GM19035 (cell line): ENCODE data around the gene CRYGA.

ENCODE experiments used
- ATAC-seq: cut with Tn5 transposase; IDR thresholded peaks from one replicate; pipeline ENCODE4 v1.9.1; 2021; ENCODE audit not compliant: unreplicated experiment

The CRYGA gene, protein sequence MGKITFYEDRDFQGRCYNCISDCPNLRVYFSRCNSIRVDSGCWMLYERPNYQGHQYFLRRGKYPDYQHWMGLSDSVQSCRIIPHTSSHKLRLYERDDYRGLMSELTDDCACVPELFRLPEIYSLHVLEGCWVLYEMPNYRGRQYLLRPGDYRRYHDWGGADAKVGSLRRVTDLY

DNA sequence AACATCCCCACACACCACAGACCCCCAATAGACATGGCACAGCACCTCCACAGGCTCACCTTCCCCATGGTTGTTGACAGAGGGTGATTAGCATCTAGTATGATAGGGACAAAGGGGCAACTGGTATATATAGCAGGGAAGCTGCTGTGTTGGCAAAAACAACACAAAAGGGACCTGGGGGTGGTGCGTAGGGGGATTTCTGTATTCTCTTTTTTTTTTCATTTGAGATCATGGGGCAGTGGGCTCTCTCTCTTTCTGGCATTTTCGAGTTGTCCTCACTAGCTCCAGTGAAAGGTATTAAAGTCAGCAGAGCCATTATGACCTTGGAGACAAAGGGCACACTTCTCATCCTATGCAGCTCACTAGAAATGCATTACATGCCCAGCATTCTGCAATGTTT lies at the start of gene CRYGA:
CRYGA (minus strand) TSS at position 101 of the 400 bp plus-strand sequence; CDS start at position 68, 33 bp downstream.
- ATAC-seq = no peak

DNA sequence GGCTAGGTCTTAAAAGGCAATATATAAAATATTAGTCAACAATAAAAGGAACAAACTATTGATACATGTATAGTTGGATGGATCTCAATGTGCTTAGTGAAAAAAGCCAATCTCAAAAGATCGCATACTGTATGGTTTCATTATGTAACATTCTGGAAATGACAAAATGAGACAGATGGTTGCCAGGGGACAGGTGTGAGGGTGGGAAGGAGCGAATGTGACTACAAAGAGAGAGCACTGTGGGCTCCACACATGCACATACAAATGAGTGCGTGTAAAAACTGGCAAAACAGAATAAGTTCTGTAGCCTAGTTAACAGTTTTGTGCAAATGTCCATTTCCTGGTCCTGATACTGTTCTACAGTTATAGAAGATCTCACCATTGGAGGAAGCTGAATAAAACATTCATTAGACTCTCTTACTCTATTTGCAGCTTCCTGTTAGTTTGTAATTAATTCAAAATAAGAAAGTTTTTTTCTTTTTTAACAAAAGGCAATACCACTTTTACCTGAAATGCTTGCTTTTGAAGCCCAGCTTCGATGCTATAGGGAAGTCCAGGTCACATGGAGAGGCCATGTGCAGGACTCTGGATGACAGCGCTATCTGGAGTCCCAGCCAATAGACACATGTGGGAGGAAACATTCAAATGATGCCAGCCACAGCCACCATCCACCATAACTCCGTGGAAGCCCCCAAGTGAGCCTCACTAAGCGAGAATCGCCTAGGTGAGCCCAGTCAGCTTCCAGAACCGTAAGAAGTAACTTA lies 47.5 kb upstream of the CRYGA start:
- no peak for ATAC-seq

DNA sequence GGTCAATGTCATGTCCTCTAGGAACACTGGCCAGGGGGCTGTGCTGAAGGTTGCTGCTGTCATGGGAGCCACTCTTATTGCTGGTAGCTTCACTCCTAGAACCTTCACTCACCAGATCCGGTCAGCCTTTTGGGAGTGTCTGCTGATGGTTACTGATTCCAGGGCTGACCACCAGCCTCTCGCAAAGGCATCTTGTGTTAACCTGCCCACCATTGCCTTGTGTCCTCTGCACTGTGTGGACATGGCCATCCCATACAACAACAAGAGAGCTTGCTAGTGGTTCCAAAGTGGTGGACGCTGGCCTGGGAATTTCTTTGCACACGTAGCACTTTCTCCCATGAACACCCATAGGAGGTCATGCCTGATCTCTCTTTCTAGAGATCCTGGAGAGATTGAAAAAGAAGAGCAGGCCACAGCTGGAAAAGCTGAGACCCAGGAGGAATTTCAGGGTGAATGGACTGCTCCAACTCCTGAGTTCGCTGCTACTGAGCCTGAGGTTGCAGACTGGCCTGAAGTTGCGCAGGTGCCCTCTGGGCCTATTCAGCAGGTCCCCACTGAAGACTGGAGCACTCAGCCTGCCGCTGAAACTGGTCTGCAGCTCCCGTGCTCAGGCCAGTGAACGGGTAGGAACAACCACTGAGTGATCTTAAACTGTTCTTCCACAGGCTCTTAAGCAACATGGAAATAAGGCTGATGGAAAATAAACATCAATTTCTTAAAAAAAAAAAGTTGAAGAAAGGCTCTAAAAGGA lies 45.1 kb upstream of the CRYGA start:
- no peak for ATAC-seq

DNA sequence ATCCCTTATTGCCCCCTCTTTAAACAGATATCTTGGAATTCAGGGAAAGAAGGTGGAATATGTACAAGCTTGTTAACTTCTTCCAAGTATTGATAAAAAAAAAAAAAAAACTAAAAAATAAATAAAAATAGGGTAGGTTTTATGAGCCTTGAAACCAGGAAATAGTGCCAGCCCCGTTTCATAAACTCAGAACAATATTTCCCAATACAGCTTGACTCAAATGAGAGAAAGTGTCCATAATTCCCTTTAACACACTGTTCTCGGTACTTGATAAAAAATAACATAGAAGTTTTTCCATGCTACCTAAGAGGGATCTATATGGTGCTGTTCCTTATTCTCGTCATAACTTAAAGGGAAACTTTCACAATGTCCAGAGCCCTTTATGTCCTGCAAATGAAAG lies 44.4 kb upstream of the CRYGA start:
- no peak for ATAC-seq

DNA sequence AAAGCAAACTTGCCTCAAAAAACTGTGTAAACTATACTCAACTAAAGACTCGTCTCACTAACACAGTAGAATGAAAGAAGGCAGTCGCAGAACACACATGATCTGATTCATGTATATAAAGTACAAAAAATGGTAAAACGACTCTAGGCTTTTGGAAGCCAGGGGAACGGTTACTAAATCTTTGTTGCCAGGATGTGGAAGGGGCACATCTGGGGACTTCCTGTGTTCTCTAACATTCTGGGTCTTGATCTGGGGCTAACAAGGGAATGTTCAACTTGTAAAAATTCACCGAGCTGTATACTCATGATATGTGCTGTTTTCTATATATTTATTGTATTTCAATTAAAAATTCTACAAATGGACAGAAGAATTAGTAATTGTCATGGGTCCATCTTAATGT lies 40.8 kb upstream of the CRYGA start:
- no peak for ATAC-seq

DNA sequence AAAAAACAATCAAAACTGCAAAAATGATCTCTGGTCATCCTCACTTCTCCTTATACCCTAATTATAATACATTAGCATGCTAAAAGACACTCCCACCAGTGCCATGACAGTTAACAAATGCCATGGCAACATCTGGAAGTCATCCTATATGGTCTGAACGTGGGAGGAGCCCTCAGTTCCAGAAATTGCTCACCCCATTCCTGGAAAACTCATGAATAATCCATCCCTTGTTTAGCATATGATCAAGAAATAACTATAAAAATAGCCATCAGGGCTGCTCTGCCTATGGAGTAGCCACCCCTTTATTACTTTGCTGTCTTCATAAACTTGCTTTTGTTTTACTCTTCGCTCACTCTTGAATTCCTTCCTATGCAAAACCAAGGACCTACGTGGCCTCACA lies 32.1 kb upstream of the CRYGA start:
- ATAC-seq = no peak

DNA sequence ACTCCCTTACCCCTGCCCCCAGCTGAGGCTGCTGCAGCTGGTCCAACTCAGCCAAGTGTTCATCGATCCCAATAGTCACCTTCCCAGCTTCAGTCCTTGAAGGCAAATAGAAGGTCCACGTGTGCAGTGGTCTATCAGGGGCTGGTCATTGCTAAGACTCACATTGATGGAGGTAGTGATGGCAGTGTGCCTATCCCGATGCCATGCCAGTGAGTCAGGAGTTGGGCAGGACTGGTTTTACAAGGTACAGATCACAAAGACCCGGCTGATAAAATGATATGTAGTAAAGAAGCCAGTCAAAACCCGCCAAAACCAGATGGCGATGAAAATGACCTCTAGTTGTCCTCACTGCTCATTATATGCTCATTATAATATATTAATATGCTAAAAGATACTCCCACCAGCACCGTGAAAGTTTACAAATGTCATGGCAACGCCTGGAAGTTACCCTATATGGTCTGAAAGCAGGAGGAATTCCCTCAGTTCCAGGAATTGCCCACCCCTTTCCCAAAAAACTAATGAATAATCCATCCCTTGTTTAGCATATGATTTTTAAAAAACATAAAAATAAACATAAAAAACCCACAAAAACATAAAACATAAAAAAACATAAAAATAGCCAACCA lies 29.3 kb upstream of the CRYGA start:
- no peak for ATAC-seq

DNA sequence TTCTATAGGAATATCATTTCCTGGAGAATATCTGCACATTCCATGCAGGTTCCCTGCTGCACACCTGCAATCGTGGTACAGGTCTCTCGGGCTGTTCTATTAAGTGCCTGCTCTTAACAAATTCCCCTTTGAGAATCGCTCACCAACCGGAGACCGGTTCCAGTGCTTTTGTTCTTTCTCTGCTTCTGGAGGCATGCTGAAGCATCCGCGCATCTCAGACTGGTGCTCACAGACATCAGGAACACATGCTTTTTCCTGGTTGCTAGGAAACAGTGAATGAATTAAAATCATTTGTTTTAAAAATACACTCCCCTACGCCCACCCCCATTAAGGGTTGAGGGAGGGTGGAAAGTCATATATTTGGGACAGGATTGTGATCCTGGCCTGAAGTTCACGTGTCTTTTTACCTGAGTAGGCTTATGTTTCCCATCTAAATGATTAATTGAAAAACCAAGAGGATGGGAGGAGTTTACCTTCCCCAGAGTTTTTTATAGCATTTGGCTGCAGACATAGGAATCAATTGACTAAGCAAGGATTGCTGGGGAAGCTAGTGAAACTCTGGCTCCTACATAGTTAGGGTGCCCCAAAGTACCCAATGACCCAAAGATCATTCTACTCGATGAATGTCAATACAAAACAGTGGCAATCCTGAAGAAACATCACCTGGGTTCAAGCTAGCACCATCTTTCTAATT lies 26.6 kb upstream of the CRYGA start, which contains the start of gene C2orf80:
C2orf80 (minus strand) TSS at position 221 of the 694 bp plus-strand sequence. CDS start 3,044 bp downstream, outside the sequence.
- no peak for ATAC-seq

DNA sequence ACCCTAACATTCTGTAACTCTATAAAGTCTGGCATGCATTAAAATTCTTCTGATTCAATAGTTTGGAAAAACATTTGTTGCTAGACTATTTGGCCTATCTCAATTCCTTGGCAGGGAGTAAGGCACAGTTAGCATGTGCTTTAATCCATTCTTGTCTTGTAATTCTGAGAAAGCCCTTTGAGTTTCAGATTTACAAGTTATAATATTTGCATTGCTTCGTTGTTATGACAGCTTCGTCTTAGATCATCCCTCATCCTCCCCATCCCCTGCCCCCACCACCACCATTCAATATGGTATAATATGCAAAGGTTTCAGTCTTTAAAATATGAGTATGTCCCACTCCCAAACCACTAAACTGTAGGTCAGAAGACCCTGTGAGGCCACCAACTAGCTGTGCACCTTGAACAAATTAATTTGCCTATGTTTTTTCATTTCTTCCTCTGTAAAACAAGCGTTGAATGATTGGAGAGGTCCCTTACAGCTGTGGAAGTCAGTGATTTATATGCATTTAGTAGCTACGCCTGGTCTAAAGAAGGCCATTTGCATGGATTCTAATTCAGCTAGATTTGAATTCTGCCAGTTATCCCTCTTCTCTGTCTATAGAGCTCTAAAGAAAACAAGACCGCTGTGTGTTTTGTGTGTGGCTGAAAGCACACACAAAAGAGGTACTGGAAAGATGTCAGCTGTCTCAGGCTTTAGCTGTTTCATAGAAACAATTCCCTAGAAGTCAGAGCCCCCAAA lies 25.9 kb upstream of the CRYGA start:
- ATAC-seq = no peak

DNA sequence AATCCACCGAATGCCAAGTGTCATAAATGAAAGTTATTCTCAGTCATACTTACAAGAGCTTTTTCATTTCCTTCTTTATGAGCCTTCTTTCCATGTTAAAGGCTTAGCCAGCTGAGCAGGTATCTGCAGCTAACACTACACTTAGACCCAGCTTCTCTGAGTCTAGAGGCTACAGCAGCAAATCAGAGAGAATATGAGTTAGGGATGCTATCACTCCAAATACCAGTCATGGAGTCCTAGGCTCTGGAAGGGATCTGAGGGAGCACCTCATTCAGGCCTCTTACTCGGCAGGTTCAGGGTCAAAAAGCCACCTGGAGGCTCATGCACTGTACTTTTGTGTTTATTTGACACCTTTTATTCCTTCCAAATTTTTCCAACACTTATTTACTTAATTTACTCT lies 23.5 kb upstream of the CRYGA start:
- no peak for ATAC-seq

DNA sequence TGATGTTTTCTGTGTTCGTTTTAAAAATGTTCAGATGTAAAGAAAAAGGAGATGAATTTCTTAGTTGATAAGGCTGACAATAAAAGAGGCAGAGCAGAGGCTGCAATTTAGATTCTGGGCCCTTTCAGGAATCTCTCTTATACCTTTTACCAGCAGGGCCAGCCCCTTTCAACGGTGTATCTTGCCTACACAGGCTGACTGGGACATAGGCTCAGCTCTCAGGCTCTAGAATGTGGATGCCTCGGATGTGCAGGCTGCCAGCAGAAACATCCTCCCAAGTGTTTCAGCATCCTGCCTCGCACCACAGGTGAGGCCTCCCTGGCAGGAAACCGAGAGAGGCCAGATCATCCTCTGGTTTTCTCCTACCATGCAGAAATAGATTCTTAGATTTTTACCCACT lies 23.1 kb upstream of the CRYGA start:
- ATAC-seq = no peak

DNA sequence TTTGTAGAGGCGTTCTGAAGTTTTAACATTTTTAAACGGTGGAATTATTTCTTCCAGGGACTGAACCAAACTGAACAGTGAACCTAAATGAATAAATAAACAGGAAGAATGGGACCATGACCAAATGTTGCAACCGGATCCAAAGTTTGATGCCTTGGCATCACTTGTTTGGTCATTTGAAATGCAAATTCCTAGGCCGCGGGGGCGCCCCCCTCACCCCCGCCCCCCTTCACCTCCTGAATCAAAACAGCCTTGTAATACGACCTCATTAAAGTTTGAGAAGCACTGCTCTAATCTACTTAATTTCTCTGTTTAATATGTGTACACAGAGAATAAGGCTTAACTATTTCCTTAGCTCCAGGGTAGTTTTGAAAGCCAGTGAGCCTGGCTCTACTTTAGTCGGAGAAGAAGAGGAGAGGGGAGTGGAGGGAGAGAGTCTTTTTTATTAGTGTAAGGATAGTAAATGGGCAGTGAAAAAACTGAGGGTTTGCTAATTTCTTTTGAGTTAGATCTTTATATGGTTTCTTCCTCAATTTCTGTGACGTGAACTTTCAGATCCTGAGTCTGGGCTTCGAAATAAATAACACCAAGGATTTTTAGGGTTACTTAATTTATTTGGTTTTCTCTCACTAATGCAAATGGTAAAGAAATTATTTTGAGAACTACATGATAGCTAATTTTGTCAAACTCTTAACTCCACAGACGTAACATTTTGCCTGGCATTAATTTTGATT lies 20.8 kb upstream of the CRYGA start:
- no peak for ATAC-seq

DNA sequence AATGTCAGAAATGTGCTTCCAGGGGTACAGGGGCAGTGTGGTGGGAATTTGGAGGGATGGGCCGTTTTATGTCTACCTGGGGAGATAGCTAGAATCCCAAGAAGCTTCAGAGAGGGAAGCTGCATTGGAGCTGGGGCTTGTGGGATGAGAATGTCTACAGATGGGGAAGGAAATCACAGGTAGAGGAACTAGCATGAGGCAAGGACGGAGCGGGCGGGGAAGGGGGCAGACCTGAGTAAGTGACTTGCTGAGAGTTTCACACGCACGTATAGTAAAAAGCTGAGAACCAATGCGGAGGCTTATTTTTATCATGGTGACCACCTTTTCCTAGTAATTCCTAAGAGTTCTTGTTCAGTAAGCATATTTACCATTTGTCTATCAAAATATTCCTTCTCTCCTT lies 20.1 kb upstream of the CRYGA start:
- no peak for ATAC-seq

DNA sequence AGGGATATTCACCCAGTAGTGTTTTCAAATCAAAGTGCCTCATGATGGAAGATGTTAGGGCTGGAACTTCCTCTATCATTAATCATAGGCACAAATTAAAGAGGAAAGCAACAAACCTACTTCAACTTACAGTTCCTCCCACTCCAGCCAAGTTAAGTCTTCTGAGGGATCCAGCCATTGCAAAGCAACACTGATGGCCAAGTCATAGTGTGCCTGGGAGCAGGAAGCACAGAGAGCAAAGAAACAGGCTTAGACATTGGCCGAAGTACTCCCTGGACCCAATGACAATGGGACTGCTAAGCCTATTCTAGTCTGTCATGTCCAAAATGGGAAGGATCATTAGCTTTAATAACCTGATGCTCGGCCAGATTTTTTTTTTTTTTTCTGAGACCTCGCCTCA lies 19.4 kb upstream of the CRYGA start:
- no peak for ATAC-seq

DNA sequence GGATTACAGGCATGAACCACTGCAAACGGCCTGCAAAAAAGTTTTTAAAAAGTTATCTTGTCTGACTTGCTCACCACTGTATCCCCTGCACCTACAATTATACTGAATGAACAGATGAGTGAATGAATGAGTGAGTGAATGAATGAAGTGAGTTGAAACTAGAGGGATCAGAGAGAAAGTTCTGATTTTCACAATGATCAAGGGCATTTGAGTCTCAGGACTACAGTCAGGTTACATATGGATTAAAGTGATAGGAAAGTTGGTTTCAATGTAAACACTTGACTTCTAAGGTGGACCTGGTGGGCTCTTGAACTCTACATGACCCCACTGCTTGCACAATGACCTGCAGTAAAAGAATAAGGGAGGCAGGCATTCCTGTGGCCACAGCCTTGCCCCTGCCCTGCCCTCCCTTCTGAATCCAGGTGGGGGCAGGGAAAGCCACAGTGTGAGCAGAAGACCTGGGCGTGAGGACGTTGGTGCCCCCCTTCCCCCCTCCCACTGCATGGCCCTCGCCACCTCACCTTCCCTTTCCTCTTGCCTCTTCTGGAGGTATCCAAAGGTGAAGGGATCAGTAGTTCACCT lies 15.7 kb upstream of the CRYGA start:
- ATAC-seq = no peak

DNA sequence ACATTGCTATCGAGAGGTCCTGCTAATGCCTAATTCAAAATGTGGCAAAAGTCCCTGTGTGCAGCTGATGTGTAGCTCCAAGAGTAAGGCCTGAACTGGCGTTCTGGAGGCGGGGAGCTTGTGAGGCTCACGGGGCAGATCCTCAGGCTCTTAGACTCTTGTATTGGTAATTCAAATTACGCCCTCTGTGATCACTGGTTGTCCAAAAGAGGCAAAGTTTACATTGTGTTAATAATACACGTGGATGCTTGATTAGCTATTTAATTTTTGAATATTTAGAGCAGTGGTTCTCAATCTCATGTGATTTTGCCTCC lies 12.4 kb upstream of the CRYGA start:
- no peak for ATAC-seq

DNA sequence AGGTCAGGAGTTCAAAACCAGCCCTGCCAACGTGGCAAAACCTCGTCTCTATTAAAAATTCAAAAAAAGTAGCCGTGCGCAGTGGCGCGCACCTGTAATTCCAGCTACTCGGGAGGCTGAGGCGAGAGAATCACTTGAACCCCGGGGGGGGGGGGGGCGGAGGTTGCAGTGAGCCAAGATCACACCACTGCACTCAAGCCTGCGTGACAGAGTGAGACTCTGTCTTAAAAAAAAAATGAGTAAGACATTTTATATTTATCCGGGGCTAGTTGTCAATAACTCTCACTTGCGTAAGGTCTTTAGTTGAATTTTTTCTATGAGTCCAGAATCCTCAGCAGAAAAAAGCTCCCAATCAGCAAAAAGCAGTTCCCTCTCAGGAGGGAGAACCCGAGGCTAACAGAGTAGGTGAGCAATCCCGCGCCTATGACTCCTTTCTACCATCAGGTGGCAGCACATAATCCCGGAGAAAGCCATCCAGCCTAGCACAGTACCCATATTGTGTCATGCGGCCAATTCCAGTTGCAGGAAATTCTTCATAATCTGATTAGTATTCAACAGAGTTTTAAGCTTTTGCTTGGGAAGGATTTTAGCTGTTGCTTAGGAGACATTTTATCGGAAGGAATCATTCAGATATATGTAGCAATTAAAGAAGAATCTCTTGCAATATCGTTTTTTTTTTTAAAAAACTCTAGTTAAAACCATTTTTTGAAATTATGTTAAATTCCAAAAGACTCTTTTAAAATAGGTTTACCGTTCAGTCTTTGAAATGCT lies 11.9 kb upstream of the CRYGA start:
- ATAC-seq = peak; percentile 99

DNA sequence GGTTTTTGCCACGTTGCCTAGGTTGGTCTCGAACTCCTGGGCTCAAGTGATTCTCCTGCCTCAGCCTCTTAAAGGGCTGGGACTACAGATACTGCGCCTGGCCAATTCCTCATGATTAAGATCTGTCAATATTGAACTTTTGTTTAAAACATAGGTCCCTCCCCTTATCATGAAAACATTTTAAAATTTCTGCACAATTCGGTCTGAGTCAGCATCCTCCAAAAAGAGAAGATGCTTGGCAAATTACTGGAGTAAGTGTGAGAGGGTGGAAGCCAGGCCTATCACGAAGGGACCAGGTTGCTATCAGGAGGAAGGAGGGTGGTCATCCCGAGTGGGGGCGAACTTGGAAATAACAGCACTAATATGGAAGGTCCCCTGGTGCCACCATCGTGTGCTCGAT lies 10.8 kb upstream of the CRYGA start:
- no peak for ATAC-seq

DNA sequence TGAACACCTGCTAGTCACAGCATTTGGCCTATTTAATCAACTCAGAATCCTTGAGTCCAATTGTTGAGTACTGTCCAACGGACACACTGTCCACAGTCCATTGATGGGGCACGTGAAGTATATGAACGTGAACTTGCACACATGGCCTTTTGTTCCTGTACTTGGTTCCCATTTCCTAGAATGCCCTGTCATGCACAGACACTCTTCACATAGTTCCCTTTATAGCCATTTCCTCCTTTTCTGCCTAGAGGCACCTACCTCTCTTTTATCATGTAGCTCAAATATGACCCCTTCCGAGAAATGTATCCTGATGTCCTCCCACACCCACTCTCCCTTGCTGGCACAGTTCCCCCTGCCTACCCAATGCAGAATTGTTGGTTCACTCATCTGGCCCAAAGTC lies 8.7 kb upstream of the CRYGA start:
- ATAC-seq = no peak
